Amniotic stem cell (primary cell): ENCODE results near the gene GPR17.

Experiments used
- DNase-seq: peaks from one replicate; lab custom pipeline; 2025; lab: John Stamatoyannopoulos, UW

GPR17 gene

DNA sequence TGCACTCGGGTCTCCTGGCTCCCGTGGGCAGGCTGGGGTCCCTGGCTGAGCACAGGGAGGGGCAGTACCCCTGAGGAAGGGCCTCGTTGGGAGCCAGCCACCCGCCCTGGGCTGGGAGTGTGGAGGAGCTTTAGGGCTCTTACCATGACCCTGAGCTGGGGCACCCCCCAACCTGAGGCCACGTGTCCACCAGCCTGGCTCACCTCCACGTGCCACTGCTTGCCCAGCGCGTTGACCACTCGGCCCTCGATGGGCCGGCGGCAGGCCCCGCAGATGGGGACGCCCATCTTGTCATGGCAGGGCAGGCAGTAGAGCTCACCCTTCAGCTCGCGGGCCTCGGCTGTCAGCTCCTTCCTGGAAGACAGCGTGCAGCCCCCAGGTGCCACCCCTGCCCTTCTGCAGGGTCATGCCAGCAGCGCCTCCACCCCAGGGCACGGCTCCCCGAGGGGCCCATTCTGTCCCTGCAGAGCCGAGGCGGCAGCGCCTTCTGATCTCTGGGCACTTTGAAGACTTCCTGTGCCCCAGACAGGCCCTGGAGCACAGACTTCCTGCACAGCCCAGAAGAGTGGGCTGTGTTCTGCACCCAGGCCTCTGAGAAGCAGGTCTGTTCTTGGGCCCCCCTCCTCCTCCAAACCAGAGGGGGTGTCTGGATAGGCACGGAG is 4.0 kb upstream of the GPR17 start:
- no peak for DNase-seq

- DNase-seq = no peak
Observed at GRCh38 chr2:127642706-127643438, 3.1 kb upstream of the GPR17 start.

GRCh38 chr2:127643439-127644065 is 2.4 kb upstream of the GPR17 start:
- no peak for DNase-seq

DNA sequence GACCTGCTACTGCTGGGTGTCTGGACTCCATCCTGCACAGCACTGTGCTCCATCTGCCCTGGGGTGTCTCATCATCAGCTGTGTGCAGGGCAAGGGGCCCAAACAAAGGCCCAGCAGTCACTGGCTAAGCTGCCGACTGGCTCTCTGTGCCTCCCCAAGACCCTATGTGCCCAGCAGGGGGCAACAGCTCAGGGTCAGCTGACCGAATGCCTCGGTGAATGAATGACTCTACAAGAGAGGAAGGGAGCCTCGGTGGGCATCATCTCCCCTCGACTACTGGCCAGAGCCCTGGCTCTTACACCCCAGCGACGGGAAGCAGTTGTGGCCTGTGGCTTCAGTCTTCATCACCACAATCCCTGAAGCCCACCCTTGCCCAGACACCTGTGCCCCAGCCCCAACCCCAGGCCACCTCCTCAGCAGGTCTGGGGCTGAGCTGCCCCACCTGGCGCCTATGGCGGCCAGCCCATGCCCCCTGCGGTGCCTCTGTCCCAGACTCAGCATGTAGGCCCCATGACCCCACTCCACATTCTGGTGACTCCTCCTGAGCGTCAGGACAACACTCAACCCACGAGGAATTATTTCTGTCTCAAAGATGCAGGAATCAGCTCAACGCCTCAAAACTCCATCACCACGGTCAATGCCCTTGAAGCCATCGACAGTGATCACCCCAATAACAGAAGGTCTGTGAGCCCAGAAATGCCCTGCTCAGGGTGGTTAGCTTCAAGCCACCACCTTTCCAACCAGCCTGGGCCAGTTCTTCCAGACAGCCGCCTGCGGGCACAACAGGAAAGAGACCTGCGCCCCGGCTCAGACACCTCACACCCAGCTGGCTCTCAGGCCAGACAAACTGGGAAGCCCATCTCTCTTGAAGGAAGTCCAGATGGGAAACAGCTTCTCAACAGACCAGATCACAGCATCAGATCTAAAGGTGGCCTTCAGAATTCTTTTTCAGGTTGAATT is 1.6 kb upstream of the GPR17 start:
- DNase-seq = no peak

- DNase-seq = no peak
Observed at GRCh38 chr2:127645026-127645394, 943 bp upstream of the GPR17 start.

DNA sequence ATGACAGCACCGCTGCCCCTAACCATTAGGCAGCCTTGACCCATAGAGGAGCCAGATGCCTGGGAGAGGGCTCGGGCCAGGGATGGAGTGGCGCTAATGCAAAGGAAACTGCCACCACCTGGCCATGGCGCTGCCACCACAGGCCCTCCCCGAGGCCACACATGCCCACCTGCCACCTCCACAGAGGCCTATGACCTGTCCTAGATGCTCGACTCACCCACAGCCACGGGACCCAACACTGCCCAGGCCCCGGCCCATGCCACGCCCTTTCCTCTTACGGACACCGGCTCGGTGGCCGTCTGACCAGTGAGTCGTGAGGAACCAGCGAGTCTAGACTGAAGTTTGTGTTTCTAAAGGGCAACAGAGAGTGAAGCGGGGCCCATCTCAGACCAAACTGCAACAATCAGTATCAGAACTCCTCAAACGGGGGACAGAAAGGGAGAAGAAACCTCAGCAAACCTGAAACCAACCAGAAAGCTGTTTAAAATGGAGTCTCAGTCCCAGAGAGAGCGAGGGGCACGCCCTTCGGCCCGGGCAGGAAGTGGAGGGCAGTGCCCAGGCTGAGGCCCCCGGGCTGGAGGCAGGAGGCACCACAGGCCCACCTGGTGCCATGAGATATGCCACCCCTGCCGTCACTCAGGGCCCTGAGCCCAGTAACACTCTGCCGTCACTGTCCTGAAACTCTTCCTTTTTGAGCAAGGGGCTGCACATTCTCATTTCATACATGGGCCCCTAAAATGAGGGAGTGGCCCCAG is 711 bp downstream of the GPR17 start:
- no peak for DNase-seq

DNA sequence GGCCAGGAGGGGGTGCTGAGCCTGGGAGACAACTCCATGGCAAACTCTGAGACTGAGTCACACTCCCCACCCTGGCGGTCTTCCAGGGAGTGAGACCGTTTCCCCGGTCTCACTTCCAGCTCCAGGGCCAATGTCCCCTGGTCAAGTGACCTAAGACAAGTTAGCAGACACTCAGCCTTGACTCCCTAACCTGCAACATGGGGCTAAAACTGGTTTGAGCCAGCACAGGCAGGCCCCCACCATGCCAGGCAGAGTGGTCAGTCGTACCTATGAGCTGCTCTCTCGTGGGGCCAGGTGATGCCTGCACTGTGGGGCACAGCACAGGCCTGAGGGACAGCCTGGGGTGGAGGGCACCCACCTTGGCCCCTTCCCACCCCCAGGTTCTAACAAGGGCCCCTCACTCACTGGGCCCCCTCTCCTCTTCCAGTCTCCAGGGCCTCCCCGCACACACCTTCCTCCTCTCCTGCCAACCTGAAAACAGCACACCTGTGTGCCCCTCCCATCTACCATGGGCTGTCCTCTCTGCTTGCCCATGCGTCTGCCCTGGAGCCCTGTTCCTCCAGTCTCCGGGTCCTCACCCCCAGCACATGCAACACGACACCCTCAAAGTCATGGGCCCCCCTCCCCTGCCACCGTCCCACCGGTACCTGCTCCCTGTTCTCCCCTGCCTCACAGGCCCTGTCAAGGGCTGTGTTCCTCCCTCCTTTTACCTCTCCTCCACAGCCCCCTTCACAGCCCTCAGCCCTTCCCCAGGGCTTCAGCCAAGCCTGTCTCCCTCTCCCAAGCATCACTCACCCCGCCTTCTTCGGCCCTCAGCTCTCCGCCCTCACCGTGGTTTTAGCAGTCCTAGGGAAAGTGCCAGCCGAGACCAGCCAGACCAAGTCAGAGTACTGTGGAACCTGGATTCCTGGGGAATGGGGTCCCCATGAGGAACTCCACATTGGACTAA is 1.6 kb downstream of the GPR17 start:
- no peak for DNase-seq

GRCh38 chr2:127648321-127648720 is 2.4 kb downstream of the GPR17 start:
- no peak for DNase-seq

GRCh38 chr2:127649100-127649611 is 3.2 kb downstream of the GPR17 start:
- DNase-seq = no peak

GRCh38 chr2:127649684-127650040 is 3.7 kb downstream of the GPR17 start:
- DNase-seq = peak; percentile 81

- no peak for DNase-seq
Observed at GRCh38 chr2:127650041-127650784, 4.3 kb downstream of the GPR17 start.

- DNase-seq = no peak
Observed at GRCh38 chr2:127650785-127651380, 4.9 kb downstream of the GPR17 start.

DNA sequence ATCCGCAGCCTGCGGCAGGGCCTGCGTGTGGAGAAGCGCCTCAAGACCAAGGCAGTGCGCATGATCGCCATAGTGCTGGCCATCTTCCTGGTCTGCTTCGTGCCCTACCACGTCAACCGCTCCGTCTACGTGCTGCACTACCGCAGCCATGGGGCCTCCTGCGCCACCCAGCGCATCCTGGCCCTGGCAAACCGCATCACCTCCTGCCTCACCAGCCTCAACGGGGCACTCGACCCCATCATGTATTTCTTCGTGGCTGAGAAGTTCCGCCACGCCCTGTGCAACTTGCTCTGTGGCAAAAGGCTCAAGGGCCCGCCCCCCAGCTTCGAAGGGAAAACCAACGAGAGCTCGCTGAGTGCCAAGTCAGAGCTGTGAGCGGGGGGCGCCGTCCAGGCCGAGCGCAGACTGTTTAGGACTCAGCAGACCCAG is 5.4 kb downstream of the GPR17 start:
- no peak for DNase-seq

DNA sequence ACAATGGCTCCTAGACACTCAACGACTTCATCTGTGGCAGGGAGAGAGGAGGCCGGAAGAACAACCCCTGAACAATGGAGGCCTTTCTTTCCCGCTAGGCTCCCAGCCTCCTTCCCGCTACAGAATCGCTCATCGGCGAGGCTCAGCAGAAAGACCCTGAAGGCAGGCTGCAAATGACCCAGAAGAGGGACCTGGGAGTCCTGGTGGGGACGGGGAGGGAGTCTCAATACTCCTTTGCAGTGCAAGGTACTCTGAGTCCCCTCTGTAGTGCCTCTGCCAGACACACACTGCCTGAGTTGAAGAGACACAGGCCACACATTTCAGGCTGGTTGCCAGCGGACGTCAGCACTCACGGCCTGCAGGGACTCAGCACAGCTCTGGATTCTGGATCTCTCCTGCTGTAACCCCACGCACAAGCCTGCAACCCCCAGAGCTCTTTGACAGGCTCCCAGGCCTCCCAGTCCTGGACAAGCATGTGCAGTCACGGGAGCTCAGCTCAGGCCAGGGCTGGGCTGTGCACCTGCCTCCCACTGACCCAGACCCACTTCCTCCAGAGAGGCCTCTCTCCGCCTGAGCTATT is 6.1 kb downstream of the GPR17 start:
- no peak for DNase-seq

- DNase-seq = no peak
Observed at GRCh38 chr2:127652786-127653357, 6.9 kb downstream of the GPR17 start.

DNA sequence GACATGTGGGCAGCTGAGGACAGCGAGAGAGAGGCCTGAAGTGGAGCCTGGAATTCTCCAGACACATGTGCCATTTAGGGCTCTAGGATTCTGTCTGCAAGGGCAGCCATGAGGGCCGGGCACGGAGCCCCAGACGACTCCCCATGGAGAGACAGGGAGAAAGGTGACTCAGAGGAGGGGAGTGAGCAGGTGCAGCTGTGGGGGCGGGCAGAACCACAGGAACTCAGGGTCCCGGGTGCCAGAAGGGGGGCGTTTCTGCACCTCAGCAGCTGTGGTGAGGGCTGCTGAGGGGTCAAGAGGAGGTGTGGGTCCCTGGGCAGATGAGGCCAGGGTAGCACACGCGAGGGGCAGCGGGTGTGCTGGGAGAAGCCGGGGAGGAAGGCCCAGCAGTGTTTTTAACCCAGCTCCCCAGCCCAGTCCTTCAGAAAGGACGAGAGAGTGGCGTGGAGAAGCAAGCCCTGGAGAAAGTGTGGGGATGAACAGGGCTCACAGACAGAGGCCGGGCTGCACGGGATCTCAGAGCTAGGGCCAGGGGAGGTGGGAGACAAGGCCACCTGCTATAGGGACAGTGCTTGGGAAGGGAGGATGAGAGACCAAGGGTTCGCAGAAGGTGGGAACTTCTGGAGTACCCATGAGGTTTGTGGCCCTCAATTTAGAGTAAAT is 7.6 kb downstream of the GPR17 start:
- no peak for DNase-seq

- no peak for DNase-seq
Observed at GRCh38 chr2:127654084-127654837, 8.3 kb downstream of the GPR17 start.
